OCI-LY7 (cell line): ENCODE data around the gene GLYR1. TPM values are rescaled to one million over a fixed set of nuclear protein-coding genes. Genes with fewer than 3 reads are reported as not detected.

Experiments used
- BruUV-seq: library from RNA; stranded (reverse); fragments of 400-500 nt; replicated peaks from 2 replicates; lab custom pipeline; 2021; lab: Mats Ljungman, UMichigan
- CTCF ChIA-PET: fragments of 300-600 bp; sonication (Branson Sonifier 250); formaldehyde crosslinking; loops from one replicate; lab custom pipeline; 2022; ENCODE audit warnings: antibody characterized with exemption; ENCODE audit not compliant: unreplicated experiment; lab: Charles Lee
- POLR2A ChIA-PET: fragments of 300-600 bp; sonication (Branson Sonifier 250); formaldehyde crosslinking; loops from one replicate; lab custom pipeline; 2022; ENCODE audit warnings: antibody characterized with exemption; lab: Charles Lee
- DNase-seq: peaks from one replicate; pipeline ENCODE4 v3.0.0-alpha.2; 2015; ENCODE audit warnings: low spot score
- H2AFZ ChIP-seq: fragments of 200-600 bp; sonication (generic), shearing (Covaris generic); 2 replicates; pipeline ENCODE4 v1.6.1; 2014; ENCODE audit warnings: mild to moderate bottlenecking, antibody characterized with exemption, low read length, moderate library complexity
- H3K27ac ChIP-seq: fragments of 200-600 bp; sonication (generic); 2 replicates; pipeline ENCODE4 v1.5.1; 2014; ENCODE audit warnings: mixed run types, low read depth, mild to moderate bottlenecking, moderate library complexity, low read length, inconsistent platforms; ENCODE audit not compliant: poor library complexity, severe bottlenecking
- H3K36me3 ChIP-seq: fragments of 200-600 bp; sonication (generic); 2 replicates; pipeline ENCODE4 v1.6.1; 2014; ENCODE audit warnings: mild to moderate bottlenecking, antibody characterized with exemption, low read length, moderate library complexity, mixed read lengths; ENCODE audit not compliant: insufficient read depth
- H3K4me1 ChIP-seq: fragments of 200-600 bp; sonication (generic); 2 replicates; pipeline ENCODE4 v1.5.1; 2014; ENCODE audit warnings: mild to moderate bottlenecking, low read length; ENCODE audit not compliant: insufficient read depth, poor library complexity, severe bottlenecking
- H3K4me2 ChIP-seq: fragments of 200-600 bp; sonication (generic); 2 replicates; pipeline ENCODE4 v1.6.1; 2014; ENCODE audit warnings: mild to moderate bottlenecking, low read length
- H3K4me3 ChIP-seq: fragments of 200-600 bp; sonication (generic); 2 replicates; pipeline ENCODE4 v1.5.1; 2014; ENCODE audit warnings: mild to moderate bottlenecking, low read depth, low read length; ENCODE audit not compliant: poor library complexity, severe bottlenecking
- H3K79me2 ChIP-seq: fragments of 200-600 bp; sonication (generic); 2 replicates; pipeline ENCODE4 v1.6.1; 2016; ENCODE audit warnings: low read depth, mild to moderate bottlenecking, low read length, moderate library complexity, mixed read lengths; ENCODE audit not compliant: insufficient read depth
- H3K9me2 ChIP-seq: fragments of 200-600 bp; sonication (generic); 2 replicates; pipeline ENCODE4 v1.6.1; 2016; ENCODE audit warnings: mild to moderate bottlenecking, low read length, mixed read lengths; ENCODE audit not compliant: insufficient read depth
- H3K9me3 ChIP-seq: fragments of 200-600 bp; sonication (generic); 2 replicates; pipeline ENCODE4 v1.6.1; 2014; ENCODE audit warnings: mild to moderate bottlenecking, mixed run types, low read length, mixed read lengths
- H4K20me1 ChIP-seq: fragments of 200-600 bp; sonication (generic); 2 replicates; pipeline ENCODE4 v1.6.1; 2014; ENCODE audit warnings: mild to moderate bottlenecking, antibody characterized with exemption, low read length, moderate library complexity, mixed read lengths; ENCODE audit not compliant: insufficient read depth
- EZH2phosphoT487 ChIP-seq: fragments of 200-600 bp; sonication (generic); IDR thresholded peaks from 2 replicates; pipeline ENCODE4 v1.6.1; 2018; ENCODE audit warnings: low read depth, borderline replicate concordance, mild to moderate bottlenecking, mixed run types, antibody characterized with exemption, low read length, moderate library complexity, mixed read lengths
- intact Hi-C: fragments of 100-400 bp; cut with micrococcal nuclease; formaldehyde crosslinking; loops from one replicate; pipeline ENCODE4 v1.10.0; 2022; ENCODE audit not compliant: unreplicated experiment
- total RNA-seq, 2 experiments: library from RNA; depleted of rRNA in 1 of 2; stranded (reverse); fragments of >200 nt in 1 of 2; shearing (Covaris generic) in 1 of 2; gene quantifications; 2 replicates each; pipeline ENCODE4 v1.2.3, GENCODE V29; 2014 to 2022
- TF ChIP-seq, protein P1 (sequence below): fragments of 200-600 bp; sonication (generic); conservative IDR thresholded peaks from 2 replicates; pipeline ENCODE4 v1.5.1; 2014; ENCODE audit warnings: mild to moderate bottlenecking, antibody characterized with exemption, low read length, moderate library complexity, mixed read lengths

Gene GLYR1
- total RNA-seq, 2 experiments from 2014 or later, result 48.4 to 113 TPM

DNA sequence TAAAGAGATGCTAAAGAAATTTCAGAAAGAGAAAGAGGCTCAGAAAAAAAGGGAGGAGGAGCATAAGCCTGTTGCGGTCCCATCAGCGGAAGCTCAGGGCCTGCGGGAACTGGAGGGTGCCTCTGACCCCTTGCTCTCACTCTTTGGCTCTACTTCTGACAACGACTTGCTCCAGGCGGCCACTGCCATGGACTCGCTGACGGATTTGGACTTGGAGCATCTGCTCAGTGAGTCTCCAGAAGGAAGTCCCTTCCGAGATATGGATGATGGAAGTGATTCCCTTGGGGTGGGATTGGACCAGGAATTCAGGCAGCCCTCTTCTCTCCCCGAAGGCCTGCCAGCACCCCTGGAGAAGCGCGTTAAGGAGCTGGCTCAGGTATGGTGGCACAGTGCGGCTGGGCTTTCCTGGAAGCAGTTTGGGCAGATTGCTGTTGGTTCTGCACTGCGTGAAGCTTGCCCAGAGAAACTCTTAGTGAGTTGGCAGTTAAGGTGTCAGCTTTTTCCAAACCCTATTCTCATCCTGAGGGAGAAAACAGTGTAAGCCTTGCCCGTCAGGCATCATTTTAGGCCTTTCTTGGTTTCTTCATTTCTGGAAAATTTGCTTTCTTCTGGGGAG is 13.7 kb upstream of the GLYR1 start:
- H2AFZ ChIP-seq, result no peak overlapping the region
- no peak overlapping the region for H3K4me2 ChIP-seq
- H3K9me3 ChIP-seq, result no peaks in the 10 kb centered on the region
- ChIA-PET POLR2A (no interaction called here), CTCF (interaction anchor here (1.4 kb wide), 1 partner anchor 9 kb away, joined by 3 read pairs; no protein-coding TSS in a partner anchor)
- intact Hi-C loops, result no loop called here
- no TSS peak for BruUV-seq
- TF ChIP-seq EZH2phosphoT487, result no peak
- TF ChIP-seq, protein P1, sequence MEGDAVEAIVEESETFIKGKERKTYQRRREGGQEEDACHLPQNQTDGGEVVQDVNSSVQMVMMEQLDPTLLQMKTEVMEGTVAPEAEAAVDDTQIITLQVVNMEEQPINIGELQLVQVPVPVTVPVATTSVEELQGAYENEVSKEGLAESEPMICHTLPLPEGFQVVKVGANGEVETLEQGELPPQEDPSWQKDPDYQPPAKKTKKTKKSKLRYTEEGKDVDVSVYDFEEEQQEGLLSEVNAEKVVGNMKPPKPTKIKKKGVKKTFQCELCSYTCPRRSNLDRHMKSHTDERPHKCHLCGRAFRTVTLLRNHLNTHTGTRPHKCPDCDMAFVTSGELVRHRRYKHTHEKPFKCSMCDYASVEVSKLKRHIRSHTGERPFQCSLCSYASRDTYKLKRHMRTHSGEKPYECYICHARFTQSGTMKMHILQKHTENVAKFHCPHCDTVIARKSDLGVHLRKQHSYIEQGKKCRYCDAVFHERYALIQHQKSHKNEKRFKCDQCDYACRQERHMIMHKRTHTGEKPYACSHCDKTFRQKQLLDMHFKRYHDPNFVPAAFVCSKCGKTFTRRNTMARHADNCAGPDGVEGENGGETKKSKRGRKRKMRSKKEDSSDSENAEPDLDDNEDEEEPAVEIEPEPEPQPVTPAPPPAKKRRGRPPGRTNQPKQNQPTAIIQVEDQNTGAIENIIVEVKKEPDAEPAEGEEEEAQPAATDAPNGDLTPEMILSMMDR, result no peak
- H4K20me1 ChIP-seq, result no peaks in the 10 kb centered on the region; the same call in 1 of the 2 replicates
- no peak overlapping the region for H3K4me3 ChIP-seq
- H3K9me2 ChIP-seq, result no peaks in the 10 kb centered on the region
- peaks cover 92% of the 10 kb centered on the region for H3K36me3 ChIP-seq
- no peak for DNase-seq
- H3K4me1 ChIP-seq, result no peaks in the 10 kb centered on the region
- peaks cover 32% of the 10 kb centered on the region; the same call in 1 of the 2 replicates for H3K79me2 ChIP-seq
- H3K27ac ChIP-seq, result no peak overlapping the region

DNA sequence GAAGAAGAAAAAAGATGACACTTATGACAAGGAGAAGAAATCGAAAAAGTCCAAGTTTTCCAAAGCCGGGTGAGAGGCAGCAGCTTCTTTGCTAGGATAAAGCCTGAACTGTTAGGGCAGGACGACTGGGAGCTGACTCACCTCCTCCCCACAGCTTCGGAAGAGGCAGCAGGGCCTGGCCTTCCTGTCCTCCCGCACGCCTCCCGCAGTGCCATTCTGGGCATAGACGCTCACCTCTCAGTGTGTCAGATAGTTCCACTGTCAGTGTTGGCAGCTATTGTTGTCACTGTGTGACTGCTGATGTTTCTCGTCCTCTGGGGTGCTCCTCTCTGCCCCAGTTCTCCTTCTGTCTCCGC is 12.8 kb upstream of the GLYR1 start:
- no peak overlapping the region for H3K27ac ChIP-seq
- no peak overlapping the region for H2AFZ ChIP-seq
- no peak overlapping the region for H3K4me3 ChIP-seq
- TF ChIP-seq EZH2phosphoT487, result no peak
- TF ChIP-seq, protein P1, result no peak
- no peaks in the 10 kb centered on the region for H3K9me3 ChIP-seq
- peaks cover 100% of the 10 kb centered on the region for H3K36me3 ChIP-seq
- no peak overlapping the region for H3K4me2 ChIP-seq
- intact Hi-C loops, result no loop called here
- ChIA-PET CTCF (no interaction called here), POLR2A (no interaction called here)
- no TSS peak for BruUV-seq
- DNase-seq, result no peak
- H4K20me1 ChIP-seq, result no peaks in the 10 kb centered on the region; the same call in 1 of the 2 replicates
- H3K4me1 ChIP-seq, result no peaks in the 10 kb centered on the region
- peaks cover 23% of the 10 kb centered on the region; the same call in 1 of the 2 replicates for H3K79me2 ChIP-seq
- H3K9me2 ChIP-seq, result no peaks in the 10 kb centered on the region

DNA sequence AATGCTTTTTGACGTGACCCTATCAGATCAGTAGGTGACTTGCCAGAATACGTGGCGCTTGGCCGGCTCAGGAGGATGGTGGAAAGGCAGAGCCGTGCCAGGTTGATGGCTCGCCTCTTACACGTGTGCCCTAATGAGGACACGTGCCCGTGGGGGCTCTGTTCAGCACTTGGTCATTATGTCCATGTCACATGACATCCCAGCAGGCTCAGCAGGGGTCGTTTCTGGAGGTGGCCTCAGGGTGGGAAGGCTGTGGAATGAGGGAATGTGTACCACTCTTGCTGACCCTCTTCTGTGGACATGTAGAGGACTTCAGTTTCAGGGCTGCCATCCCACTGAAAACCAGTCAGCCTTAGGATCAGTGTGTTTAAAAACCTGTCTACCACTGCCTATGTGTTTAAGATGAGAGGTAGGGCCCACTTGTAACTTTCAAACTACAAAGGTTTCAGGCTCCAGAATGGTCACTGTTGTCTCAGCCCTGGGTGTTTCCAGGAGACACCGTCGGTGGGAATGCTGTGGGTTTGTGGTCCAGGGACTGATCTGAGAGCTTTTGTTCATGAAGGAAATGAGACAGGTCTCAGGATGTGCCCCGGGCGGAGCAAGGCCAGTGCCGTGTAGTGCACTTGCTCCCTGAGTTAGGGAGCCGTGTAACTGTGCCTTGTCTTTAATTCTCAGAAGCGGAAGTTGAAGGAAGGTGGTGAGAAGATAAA is 12.3 kb upstream of the GLYR1 start:
- no peak for DNase-seq
- TF ChIP-seq, protein P1, result no peak
- no peak for TF ChIP-seq EZH2phosphoT487
- Histone ChIP-seq H3K36me3 (peaks cover 100% of the 10 kb centered on the region), H3K4me1 (no peaks in the 10 kb centered on the region), H2AFZ (no peak overlapping the region), H3K79me2 (peaks cover 20% of the 10 kb centered on the region; the same call in 1 of the 2 replicates), H3K9me3 (no peaks in the 10 kb centered on the region), H3K9me2 (no peaks in the 10 kb centered on the region), H3K27ac (no peak overlapping the region), H3K4me3 (no peak overlapping the region), H3K4me2 (no peak overlapping the region), H4K20me1 (no peaks in the 10 kb centered on the region; the same call in 1 of the 2 replicates)
- CTCF ChIA-PET, result no interaction called here
- no TSS peak for BruUV-seq
- intact Hi-C loops, result no loop called here
- POLR2A ChIA-PET, result no interaction called here
